Renal cortex interstitium (tissue), 15 donors: ENCODE measurements around the gene CYREN. TPM values are rescaled to one million over a fixed set of nuclear protein-coding genes. Genes with fewer than 3 reads are reported as not detected.
"Not testable (repeated sequence)": the region's sequence is repeated elsewhere in the genome, so short reads cannot be mapped to it uniquely, and the experiment has no call there.

ENCODE experiments used
- DNase-seq, 11 donors: peaks; one replicate each; pipeline ENCODE4 v3.0.0-alpha.2; 2013; ENCODE audit warnings: low read depth in 9 of 11, low spot score in 4 of 11; ENCODE audit errors: extremely low read depth in 1 of 11
- long read RNA-seq, 16 experiments: transcript quantifications; one replicate each; lab custom pipeline, GENCODE V29; 2026
- polyA plus RNA-seq, 3 donors: library from polyadenylated mRNA; unstranded; fragments of 120-200 nt; gene quantifications; one replicate each; pipeline ENCODE4 v1.2.1, GENCODE V29; 2013; ENCODE audit not compliant: insufficient read length in 3 of 3

CYREN gene, protein sequence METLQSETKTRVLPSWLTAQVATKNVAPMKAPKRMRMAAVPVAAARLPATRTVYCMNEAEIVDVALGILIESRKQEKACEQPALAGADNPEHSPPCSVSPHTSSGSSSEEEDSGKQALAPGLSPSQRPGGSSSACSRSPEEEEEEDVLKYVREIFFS
- polyA plus RNA-seq = 10 to 100 TPM; 70.3 to 76.4 (median 70.6) TPM
- long read RNA-seq, donor 1, partial matches to known transcripts = 6 of 11 reads
- long read RNA-seq, donor 1, other reads (novel, unspliced or antisense) = 0 of 11 reads
- long read RNA-seq, donor 2, transcript CYREN-202 (4 exons, 1,738 nt) = major isoform, 6 of 16 reads
- long read RNA-seq, donor 2, partial matches to known transcripts = 0 of 16 reads
- long read RNA-seq, donor 2, other reads (novel, unspliced or antisense) = 5 of 16 reads
- long read RNA-seq, donor 3, transcript CYREN-202 (4 exons, 1,738 nt) = major isoform, 6 of 20 reads
- long read RNA-seq, donor 3, partial matches to known transcripts = 0 of 20 reads
- long read RNA-seq, donor 3, other reads (novel, unspliced or antisense) = 9 of 20 reads
- long read RNA-seq, donor 4, transcript CYREN-202 (4 exons, 1,738 nt) = major isoform, 5 of 17 reads
- long read RNA-seq, donor 4, partial matches to known transcripts = 6 of 17 reads
- long read RNA-seq, donor 4, other reads (novel, unspliced or antisense) = 0 of 17 reads
- long read RNA-seq, donor 5 = 0 reads
- long read RNA-seq, donor 6, partial matches to known transcripts = 0 of 22 reads
- long read RNA-seq, donor 6, other reads (novel, unspliced or antisense) = 8 of 22 reads
- long read RNA-seq, donor 7, transcript CYREN-211 (2 exons, 844 nt) = major isoform, 5 of 41 reads
- long read RNA-seq, donor 7, partial matches to known transcripts = 24 of 41 reads
- long read RNA-seq, donor 7, other reads (novel, unspliced or antisense) = 6 of 41 reads
- long read RNA-seq, donor 8 = 0 reads
- long read RNA-seq, donor 9, partial matches to known transcripts = 0 of 18 reads
- long read RNA-seq, donor 9, other reads (novel, unspliced or antisense) = 5 of 18 reads
- long read RNA-seq, donor 10, partial matches to known transcripts = 0 of 19 reads
- long read RNA-seq, donor 10, other reads (novel, unspliced or antisense) = 10 of 19 reads
- long read RNA-seq, donor 11, partial matches to known transcripts = 0 of 12 reads
- long read RNA-seq, donor 11, other reads (novel, unspliced or antisense) = 5 of 12 reads
- long read RNA-seq, donor 12, partial matches to known transcripts = 0 of 6 reads
- long read RNA-seq, donor 12, other reads (novel, unspliced or antisense) = 0 of 6 reads
- long read RNA-seq, donor 13 = 0 reads
- long read RNA-seq, donor 14, transcript CYREN-202 (4 exons, 1,738 nt) = major isoform, 7 of 20 reads
- long read RNA-seq, donor 14, partial matches to known transcripts = 0 of 20 reads
- long read RNA-seq, donor 14, other reads (novel, unspliced or antisense) = 7 of 20 reads
- long read RNA-seq, donor 15, partial matches to known transcripts = 0 of 4 reads
- long read RNA-seq, donor 15, other reads (novel, unspliced or antisense) = 0 of 4 reads
- long read RNA-seq, donor 16, transcript CYREN-201 (4 exons, 1,482 nt) = minor isoform, 5 of 70 reads
- long read RNA-seq, donor 16, transcript CYREN-210 (2 exons, 578 nt) = minor isoform, 6 of 70 reads
- long read RNA-seq, donor 16, transcript CYREN-202 (4 exons, 1,738 nt) = major isoform, 14 of 70 reads
- long read RNA-seq, donor 16, transcript CYREN-209 (4 exons, 596 nt) = minor isoform, 7 of 70 reads
- long read RNA-seq, donor 16, partial matches to known transcripts = 17 of 70 reads
- long read RNA-seq, donor 16, other reads (novel, unspliced or antisense) = 14 of 70 reads

DNA sequence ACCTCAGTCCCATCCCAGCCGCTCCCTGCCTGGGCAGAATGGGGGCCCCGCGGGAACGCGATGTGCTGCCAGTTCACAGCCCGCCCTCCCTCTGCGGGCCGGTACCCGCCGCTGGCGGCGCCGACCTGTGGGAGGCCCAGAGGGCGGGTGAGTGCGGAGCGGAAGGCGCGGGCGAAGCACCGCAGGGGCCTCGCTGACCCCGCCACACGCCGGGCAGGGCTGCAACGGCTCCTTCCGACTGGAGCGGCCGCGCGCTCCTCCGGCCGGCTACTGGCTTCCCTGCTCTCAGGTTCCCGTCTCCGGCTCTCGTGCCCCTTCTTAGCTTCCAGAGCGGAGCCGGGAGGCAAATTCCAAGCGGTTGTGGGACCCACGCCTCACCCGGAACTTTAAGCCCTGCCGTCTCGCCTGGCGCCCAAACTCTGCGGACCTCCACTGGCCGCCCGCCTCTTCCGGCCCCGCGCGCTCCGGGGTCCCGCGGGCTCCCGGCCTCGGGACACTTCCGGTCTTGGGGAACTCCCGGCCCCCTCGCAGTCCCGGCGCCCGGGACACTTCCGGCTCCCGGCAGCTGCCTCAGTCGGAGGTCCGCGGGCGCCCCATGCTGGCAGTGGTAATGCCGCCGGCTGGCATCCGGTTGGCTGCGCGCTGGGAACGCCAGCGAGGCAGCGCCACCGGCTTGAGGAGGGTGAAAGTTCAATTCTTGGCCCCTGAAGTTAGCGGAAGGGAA lies at the start of gene CYREN:
Gene CYREN, minus strand, starts transcription at position 434 of the 724 bp plus-strand sequence. CDS start 1,785 bp downstream, outside the sequence.
- DNase-seq = peak; percentile 70 to 92 (median 85)

DNA sequence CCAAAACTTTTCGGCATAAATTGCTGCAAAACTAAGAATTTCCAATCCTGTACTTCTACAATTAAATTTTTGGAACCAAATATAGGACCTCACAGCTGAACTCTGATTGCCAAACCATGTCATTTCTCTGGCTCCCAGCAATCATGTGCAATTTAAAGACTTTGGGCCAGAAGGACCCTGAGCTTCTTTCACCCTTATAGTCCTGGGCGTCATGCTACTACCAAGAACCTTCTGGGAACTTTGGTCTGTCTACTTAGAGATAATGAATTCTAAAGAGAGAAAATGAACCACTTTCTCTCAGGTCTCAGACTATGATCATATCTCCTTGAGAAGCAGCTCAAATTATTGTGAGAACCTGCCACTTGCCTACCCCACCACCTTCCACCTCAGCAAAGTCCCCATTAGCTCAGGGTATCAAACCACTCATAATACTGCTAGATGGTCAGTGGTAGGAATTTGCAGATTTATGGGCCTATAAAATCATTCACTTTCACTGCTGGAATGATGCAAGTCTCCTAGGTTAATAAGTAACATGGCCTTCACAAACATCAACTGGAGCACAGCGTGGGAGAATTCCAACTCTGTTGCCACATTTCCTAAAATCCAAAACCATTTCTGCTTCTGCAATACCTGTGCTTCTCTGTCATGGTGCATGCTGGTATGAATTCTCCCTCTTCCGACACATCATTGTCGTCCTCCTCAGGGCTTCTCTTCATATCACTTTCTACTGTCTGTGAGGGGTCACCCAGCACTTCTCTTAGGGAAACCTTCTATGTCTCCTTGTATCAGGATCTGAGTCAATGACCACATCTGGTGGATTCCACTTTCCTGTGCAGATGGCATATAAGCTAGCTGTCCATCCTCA lies 47.4 kb upstream of the CYREN start:
- DNase-seq = peak in 2 of 11 donors; percentile 61 to 62

DNA sequence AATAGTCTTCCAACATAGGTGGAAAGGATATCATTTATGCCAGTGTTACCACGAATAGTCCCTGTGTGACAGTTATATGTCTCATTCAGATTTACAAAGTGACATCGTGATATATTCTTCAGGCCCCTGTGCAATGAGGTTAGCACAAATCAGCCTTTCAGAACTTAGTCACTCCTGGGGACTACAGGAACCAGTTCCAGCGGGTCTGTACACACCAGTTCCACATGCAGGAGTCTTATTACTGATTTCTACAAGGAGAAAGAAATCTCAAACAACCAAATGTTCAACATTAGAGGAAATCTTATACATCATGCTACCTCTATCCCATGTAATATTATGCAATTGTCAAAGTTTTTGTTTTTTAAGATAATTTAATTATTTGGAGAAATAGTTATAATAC lies 45.2 kb upstream of the CYREN start:
- DNase-seq = no peak

DNA sequence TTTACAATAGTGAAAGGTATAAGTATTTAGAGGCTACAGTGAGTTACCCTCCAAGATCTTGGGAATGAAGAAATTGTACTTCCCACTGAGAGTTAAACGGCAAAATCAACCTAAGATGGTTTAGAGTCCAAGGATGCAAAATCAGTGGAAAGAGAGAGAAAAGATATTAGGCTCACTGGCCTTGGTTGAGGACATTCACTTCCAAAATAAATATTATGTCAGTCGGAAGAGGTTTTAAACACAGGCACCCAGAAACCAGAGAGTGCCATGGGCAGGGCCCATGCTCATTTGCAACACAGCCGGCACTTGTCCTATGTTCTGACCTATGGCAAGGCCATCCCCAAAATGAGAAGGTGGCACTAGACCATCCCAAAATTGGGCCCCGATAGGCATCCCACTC lies 44.7 kb upstream of the CYREN start:
- DNase-seq = no peak

DNA sequence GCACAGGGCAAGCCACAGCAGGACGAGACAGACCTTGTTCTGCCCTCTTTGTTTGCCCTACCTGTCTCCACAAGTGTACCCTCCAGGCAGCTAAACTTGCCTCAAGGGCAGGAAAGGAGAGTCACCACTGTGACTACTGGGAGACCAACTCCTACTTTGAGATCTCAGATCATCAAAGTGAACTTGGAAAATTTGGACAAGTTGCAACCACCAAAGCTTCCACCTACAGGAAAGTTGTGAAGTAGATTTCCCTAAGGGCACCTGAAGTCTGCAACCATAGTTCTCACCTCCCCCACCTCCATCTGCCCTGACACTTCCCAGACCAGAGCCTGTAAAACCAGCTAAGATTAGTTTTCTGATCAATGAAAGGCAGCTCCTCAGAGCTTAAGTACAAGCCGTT lies 43.3 kb upstream of the CYREN start:
- no peak for DNase-seq

DNA sequence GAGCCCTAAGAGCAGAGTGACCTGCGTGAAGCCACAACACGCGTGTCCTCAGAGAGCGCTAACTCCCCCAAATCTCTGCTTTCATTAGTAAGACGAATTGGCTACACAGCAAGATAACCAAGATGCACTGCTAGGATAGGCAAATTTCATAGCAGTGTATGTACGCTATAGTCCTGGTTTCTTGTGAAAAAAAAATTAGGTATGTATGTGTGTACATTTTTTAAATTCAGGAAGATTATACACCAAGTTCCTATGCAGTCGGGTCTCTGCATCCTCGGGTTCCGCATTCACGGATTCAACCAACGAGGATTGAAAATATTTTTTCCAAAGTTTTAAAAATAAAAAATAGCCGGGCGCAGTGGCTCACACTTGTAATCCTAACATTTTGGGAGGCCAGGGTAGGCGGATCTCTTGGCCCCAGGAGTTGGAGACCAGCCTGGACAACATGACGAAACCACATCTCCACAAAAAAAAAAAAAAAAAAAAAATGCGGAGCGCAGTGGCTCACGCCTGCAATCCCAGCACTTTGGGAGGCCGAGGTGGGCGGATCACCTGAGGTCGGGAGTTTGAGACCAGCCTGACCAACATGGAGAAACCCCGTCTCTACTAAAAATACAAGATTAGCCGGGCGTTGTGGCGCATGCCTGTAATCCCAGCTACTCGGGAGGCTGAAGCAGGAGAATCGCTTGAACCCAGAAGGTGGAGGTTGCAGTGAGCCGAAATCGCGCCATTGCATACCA lies 41.6 kb upstream of the CYREN start:
- not testable (repeated sequence) for DNase-seq

DNA sequence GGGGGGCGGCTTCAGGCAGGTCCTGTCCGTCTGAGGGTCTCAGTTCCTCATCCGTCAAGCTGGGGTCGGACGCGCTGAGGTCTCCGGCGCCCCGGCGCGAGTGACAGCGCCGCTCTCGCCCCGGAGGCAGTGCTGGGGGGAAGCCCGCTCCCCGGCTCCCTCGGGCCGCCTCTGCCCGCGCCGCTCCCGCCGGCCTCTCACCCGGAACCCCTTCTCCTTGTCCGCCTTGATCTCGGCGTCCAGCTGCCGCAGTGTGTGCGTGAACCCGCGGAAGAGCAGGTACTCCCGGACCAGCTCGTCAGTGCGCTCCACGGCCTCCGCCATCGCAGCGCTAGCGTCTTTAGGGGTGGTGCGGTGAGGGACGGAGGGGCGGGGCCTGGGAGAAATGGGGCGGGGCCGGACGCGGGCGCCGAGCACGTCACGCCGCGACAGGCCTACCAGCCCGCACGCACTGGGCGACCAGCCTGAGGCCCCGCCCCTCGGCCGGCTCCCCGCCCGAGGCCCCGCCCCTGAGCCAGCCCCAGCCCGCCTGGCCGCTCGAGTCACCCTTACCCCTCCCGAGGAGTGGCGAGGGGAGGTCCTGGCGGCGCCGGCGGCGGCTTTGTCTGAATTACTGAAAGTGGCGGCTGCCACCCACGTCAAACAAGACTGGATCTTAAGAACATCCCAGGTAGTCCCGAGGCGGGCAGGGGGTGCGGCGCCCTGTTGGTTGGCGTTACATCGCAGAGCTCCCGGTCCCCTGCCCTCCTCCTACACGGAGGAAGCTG lies 40.9 kb upstream of the CYREN start, which contains the start of gene WDR91:
Gene WDR91, minus strand, starts transcription at position 348 of the 767 bp plus-strand sequence. Its CDS starts 24 bp downstream, at position 324.
- peak in 10 of 11 donors; percentile 76 to 95 (median 89) for DNase-seq

DNA sequence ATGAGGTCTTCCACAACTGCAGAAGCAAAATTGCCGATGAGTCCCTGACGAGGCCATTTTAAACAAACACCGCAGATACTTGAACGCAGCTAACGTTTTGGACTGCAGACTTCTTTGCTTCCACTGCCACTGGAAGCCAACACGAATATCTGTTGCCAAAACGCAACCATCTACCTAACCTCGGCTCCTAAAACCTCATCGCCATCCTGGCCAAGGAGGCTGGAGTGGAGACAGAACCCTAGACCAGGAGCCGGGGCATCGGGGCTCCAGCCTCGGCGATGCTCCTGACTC lies 40.3 kb upstream of the CYREN start:
- DNase-seq = no peak

DNA sequence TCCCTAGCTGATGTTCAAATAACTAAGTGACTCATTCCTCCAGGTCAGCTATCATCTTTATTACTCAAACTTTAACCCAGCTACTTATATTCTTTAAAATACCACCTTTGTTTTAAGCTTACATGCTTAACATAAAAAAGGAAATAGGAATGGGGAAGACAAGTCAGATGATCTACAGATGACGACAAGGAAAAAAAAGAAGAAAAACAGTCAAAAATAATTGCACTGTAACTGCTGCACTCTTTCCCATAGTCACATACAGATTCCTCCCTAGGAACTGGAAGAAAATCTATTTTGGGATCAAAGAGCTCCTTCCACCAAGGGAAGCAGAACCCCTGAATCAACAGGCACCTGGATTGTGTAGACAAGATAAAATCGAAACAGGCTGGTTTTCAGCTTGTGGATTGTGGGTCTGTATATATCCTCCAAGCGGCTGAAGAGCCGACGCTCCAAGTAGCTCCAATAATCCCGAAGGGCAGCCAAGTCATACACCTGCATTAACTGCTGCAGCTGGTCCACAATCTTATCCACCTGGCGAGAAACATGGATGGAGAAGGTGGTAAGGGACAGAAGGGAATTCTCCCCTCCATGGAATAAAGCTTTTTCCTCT lies 38.8 kb upstream of the CYREN start:
- no peak for DNase-seq

DNA sequence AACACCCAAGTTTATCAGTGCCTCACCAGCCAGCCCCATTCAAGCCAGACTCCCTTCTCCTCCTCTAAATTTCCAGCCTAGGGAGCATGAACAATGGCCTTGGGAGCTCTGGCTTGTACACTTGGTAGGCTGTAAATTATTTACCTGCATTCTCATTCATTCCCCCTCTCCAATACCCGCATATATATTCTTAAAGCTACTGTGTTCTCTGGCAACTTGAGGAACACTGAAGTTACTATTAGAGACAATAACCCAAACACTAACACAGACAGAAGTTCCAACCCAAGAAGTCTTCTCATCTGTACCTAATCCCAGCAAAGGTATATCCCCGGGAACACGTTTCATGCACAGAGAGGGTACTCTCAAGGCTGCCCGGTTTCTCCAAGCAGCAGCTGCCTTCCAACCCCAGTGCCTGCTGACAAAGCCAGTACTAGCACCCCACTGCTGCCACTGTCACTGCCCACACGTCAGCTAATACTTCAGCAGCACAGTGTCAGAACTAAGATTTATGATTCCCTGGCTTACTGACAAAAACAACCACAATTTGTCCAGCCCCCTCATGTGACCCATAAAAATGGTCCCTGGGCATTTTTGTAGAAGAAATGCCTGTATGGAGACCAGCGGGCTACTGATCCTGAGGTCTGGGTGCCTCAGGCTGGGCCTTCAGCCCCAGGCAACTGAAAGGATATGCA lies 37.7 kb upstream of the CYREN start:
- peak in 2 of 11 donors; percentile 39 to 48 for DNase-seq

DNA sequence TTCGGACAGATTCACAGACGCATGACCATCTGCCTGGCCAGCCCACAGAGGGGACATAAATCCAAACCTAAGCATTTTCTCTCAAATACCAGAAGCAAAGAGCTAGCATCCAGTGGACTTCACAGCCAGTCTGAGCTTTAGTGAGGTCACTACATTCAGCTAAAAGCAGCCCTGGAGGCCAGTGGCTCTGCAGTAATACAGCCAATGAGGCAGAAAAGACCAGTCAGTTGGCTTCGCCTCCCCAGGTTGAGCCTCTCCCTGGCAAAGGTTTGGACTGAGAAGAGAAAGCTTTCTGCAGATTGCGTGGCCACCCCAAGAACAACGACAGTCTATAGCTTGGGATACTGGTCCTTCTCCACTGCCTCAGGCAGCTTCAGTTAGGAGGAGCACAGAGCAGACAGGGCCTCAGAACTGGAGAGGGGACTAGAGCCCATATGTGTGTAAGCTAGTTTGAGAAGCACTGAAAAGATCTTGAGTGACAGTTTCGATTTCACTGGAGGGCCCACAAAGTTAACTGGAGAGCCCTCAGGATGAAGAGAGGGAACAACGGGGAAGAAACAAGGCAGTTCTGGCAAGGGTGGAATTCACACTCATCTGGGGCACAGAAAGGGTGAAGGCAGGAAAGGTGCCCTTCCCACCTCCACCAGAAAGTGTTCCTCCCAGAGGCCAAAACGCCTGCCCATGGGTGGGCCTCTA lies 37.0 kb upstream of the CYREN start:
- DNase-seq = no peak

DNA sequence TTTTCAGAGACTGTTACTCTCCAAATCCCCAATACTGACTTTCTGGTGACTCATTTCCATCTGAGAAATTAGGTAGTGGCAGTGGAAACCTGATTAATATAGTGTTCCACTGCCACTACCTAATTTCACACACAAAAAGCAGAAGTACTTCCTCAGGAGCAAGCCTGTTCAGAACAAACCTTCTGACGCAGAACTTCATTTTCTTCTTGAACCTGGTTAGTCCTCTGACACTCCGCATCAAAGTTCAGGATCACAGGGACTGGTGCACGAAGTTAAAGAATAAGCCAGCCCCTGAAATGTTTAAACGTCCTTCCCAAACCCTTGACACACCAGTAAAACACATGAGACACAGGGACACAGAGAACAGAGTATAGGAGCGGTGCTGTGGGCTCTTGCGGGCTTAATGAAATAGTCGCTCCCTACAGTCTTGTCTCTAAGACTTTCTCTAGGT lies 36.5 kb upstream of the CYREN start:
- peak in 2 of 11 donors; percentile 23 to 68 for DNase-seq

DNA sequence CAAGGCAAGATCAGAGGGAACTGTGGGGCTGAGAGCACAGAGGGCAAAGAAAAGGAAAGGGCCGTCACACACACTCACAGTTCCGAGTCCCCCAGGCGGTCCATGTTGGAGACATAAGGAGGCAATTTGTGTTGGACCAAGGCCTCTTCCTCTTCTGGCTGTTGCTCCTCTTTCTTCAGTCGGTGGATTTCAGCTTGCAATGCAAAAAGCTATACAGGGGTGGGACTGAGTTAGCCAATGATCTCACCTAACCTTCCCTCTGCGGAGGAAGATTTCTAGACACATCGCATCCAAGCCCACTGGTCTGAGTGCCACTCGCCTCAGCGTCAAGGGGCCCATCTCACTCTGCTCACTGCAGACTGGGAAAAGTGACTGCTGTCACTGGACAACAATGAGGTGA lies 35.3 kb upstream of the CYREN start:
- no peak for DNase-seq

DNA sequence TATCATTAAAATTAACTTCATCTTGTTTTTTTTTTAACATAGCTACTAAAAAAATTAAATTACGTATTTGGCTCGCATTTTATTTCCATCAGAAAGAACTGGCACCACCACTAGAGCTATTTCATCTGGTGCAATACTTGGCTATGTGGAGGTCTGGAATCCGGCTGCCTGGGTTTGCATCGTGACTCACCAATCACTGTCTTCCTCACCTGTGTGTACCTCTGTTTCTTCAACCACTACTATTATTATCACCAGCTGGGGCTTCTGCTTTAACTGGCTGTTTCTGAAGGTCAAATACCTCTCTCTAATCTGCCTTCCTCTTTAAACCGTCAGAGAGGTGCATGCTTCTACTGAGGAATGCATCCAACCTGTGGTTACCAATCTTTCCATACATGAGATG lies 34.4 kb upstream of the CYREN start:
- no peak for DNase-seq
